K562 (cell line): Measurements from ENCODE around the gene IFFO2. TPM values are rescaled to one million over a fixed set of nuclear protein-coding genes. Genes with fewer than 3 reads are reported as not detected.

Experiments
- ATAC-seq: fragments of 200-7000 bp; cut with Tn5 transposase; 3 replicates; pipeline ENCODE4 v1.9.1; 2020; ENCODE audit warnings: moderate library complexity
- BruUV-seq: library from RNA; stranded (reverse); fragments of 400-500 nt; replicated peaks from 2 replicates; lab custom pipeline; 2021; lab: Mats Ljungman, UMichigan
- CTCF ChIA-PET: fragments of 300-600 bp; formaldehyde crosslinking; extraction: SDS; loops from one replicate; lab custom pipeline; 2021; ENCODE audit warnings: low intra/inter-chr PET ratio; lab: Yijun Ruan, JAX
- POLR2A ChIA-PET: fragments of 300-600, 350-650 bp; sonication (Branson Sonifier 250); formaldehyde crosslinking; extraction: SDS; loops from one replicate; lab custom pipeline; 2021; ENCODE audit warnings: antibody characterized with exemption, inconsistent platforms; lab: Yijun Ruan, JAX
- DNase-seq, 4 experiments: peaks; one replicate each; pipeline versions ENCODE4 v3.0.0 to v3.0.0-alpha.2; 2011 to 2018; ENCODE audit warnings: low spot score in 3 of 4, mixed read lengths in 3 of 4; ENCODE audit errors: extremely low read depth in 1 of 4
- FAIRE-seq: peaks from 2 replicates; lab custom pipeline; 2011; peaks lifted over from hg19 to GRCh38; lab: Jason Lieb, UNC
- H2AFZ ChIP-seq: 2 replicates; pipeline ENCODE4 v1.6.0; 2011; ENCODE audit warnings: low read depth, low read length, control low read depth, inconsistent platforms
- H3K27ac ChIP-seq: fragments of 200-600 bp; 3 replicates; pipeline ENCODE4 v1.8.0; 2011; ENCODE audit warnings: low read depth, mild to moderate bottlenecking, control low read depth, inconsistent platforms, low read length, moderate library complexity, mixed read lengths; ENCODE audit errors: extremely low read depth
- H3K27me3 ChIP-seq, 2 experiments: fragments of 300-600 bp in 1 of 2; 2 replicates in 1 of 2; 3 replicates in 1 of 2; pipeline versions ENCODE4 v1.6.0 to v1.8.0; 2011; ENCODE audit warnings: inconsistent platforms in 2 of 2, low read length in 2 of 2, mild to moderate bottlenecking in 1 of 2, mixed read lengths in 1 of 2, moderate library complexity in 1 of 2; ENCODE audit not compliant: control insufficient read depth in 2 of 2, insufficient read depth in 2 of 2
- H3K36me3 ChIP-seq: fragments of 300-600 bp; 3 replicates; pipeline ENCODE4 v1.8.0; 2011; ENCODE audit warnings: mild to moderate bottlenecking, low read length, inconsistent platforms; ENCODE audit not compliant: control insufficient read depth, insufficient read depth
- H3K4me1 ChIP-seq, 2 experiments: fragments of 200-600 bp in 1 of 2; replicated peaks in 1 of 2; 2 replicates in 1 of 2; 3 replicates in 1 of 2; pipeline versions ENCODE4 v1.5.1 to v1.8.0; 2011; ENCODE audit warnings: inconsistent platforms in 2 of 2, low read length in 2 of 2, mild to moderate bottlenecking in 1 of 2, mixed read lengths in 1 of 2, moderate library complexity in 1 of 2; ENCODE audit not compliant: control insufficient read depth in 2 of 2, insufficient read depth in 2 of 2
- H3K4me2 ChIP-seq: 2 replicates; pipeline ENCODE4 v1.6.1; 2011; ENCODE audit warnings: low read length, control low read depth, inconsistent platforms, mixed read lengths; ENCODE audit not compliant: insufficient read depth
- H3K4me3 ChIP-seq: fragments of 200-600 bp; sonication (generic), shearing (Covaris generic); 2 replicates; pipeline ENCODE4 v1.5.1; 2016; ENCODE audit warnings: control low read depth, inconsistent platforms
- H3K79me2 ChIP-seq: fragments of 200-600 bp; 3 replicates; pipeline ENCODE4 v1.8.0; 2011; ENCODE audit warnings: low read length, inconsistent platforms; ENCODE audit not compliant: control insufficient read depth, insufficient read depth
- H3K9ac ChIP-seq, 2 experiments: 2 replicates each; pipeline versions ENCODE4 v1.6.0 to v1.6.1; 2011; ENCODE audit warnings: low read depth in 2 of 2, low read length in 2 of 2, control low read depth in 1 of 2, inconsistent platforms in 1 of 2, mild to moderate bottlenecking in 1 of 2, mixed read lengths in 1 of 2; ENCODE audit not compliant: insufficient read depth in 1 of 2
- H3K9me1 ChIP-seq: one replicate; pipeline ENCODE4 v1.6.0; 2011; ENCODE audit warnings: inconsistent platforms, mild to moderate bottlenecking, low read length, moderate library complexity; ENCODE audit not compliant: control insufficient read depth, insufficient read depth
- H3K9me3 ChIP-seq: replicated peaks from 2 replicates; pipeline ENCODE4 v1.5.1; 2011; ENCODE audit warnings: low read depth, low read length, inconsistent platforms; ENCODE audit not compliant: control insufficient read depth, insufficient read depth
- H4K20me1 ChIP-seq: replicated peaks from 2 replicates; pipeline ENCODE4 v1.6.1; 2011; ENCODE audit warnings: low read length, inconsistent platforms, mixed read lengths; ENCODE audit not compliant: control insufficient read depth, insufficient read depth
- EGR1 ChIP-seq: fragments of 450-650 bp; conservative IDR thresholded peaks from 2 replicates; pipeline ENCODE4 v1.6.1; 2017; ENCODE audit warnings: mild to moderate bottlenecking
- ETV5 ChIP-seq: sonication (generic); formaldehyde crosslinking; IDR thresholded peaks from 2 replicates; pipeline ENCODE4 v1.4.0; 2020; ENCODE audit warnings: low read depth, mild to moderate bottlenecking, missing genetic modification reagents
- FOXK1 ChIP-seq: sonication (generic); formaldehyde crosslinking; IDR thresholded peaks from 2 replicates; pipeline ENCODE4 v1.8.0; 2022; ENCODE audit warnings: missing genetic modification reagents, mild to moderate bottlenecking, borderline replicate concordance
- GTF2E2 ChIP-seq: fragments of 200-800 bp; sonication (Bioruptor generic); IDR thresholded peaks from 2 replicates; pipeline ENCODE4 v1.6.1; 2016; ENCODE audit warnings: missing genetic modification characterization, missing compliant biosample characterization
- KAT2B ChIP-seq: IDR thresholded peaks from one replicate; pipeline ENCODE4 v1.6.1; 2012; ENCODE audit warnings: low read depth, mild to moderate bottlenecking, control low read depth, inconsistent platforms, low read length, moderate library complexity
- MTA1 ChIP-seq: fragments of 450-650 bp; IDR thresholded peaks from 2 replicates; pipeline ENCODE4 v1.6.1; 2017; ENCODE audit warnings: borderline replicate concordance
- SPI1 ChIP-seq: IDR thresholded peaks from 2 replicates; pipeline ENCODE4 v1.6.1; 2011; ENCODE audit warnings: low read depth, low read length, control low read depth, borderline replicate concordance
- TAF7 ChIP-seq: fragments of 450-650 bp; IDR thresholded peaks from 2 replicates; pipeline ENCODE4 v1.6.1; 2016; ENCODE audit warnings: missing genetic modification characterization, missing compliant biosample characterization
- ZNF583 ChIP-seq: fragments of 250-450 bp; sonication (Bioruptor Pico); IDR thresholded peaks from 2 replicates; pipeline ENCODE4 v1.4.0; 2020
- ZNF695 ChIP-seq: fragments of 450-650 bp; formaldehyde crosslinking; IDR thresholded peaks from 2 replicates; pipeline ENCODE4 v1.4.0; 2020; ENCODE audit warnings: mild to moderate bottlenecking, moderate library complexity
- WGBS: fragments of 100-300 bp; shearing (Covaris generic); methylation state at CpG from one replicate; pipeline ENCODE4 v1.1.6; 2016; ENCODE audit warnings: low coverage, mixed read lengths; ENCODE audit not compliant: insufficient coverage; ENCODE audit errors: missing lambda C conversion rate; 5-methylcytosine and 5-hydroxymethylcytosine counted together
- in situ Hi-C: fragments of 300-500 bp; cut with MboI; formaldehyde crosslinking; loops from 4 replicates; pipeline ENCODE4 v1.15.0; 2018; ENCODE audit warnings: inconsistent platforms, mixed read lengths
- intact Hi-C: fragments of 100-400 bp; cut with micrococcal nuclease; formaldehyde crosslinking; loops from 2 replicates; pipeline ENCODE4 v1.14.2; 2022
- polyA plus RNA-seq, 8 experiments: library from polyadenylated mRNA; depleted of rRNA in 4 of 8; stranded (reverse) in 5 of 8; unstranded in 3 of 8; fragments of >200 nt; fragmentation: Nextera tagmentation in 2 of 8; fragmentation: Illumina TruSeq in 1 of 8; extraction: Ambion mirVana in 2 of 8; extraction: Trizol in 1 of 8; gene quantifications; 2 replicates each; pipeline versions ENCODE4 v1.2.1 to v1.2.3, GENCODE V29; 2011 to 2014; ENCODE audit warnings: inconsistent platforms in 1 of 8, missing spikeins in 1 of 8
- total RNA-seq, 7 experiments: library from RNA; depleted of rRNA in 6 of 7; stranded (reverse); fragments of >200 nt in 6 of 7; fragmentation: Illumina TruSeq in 2 of 7; extraction: Trizol in 2 of 7; gene quantifications; 2 replicates each; pipeline versions ENCODE4 v1.2.1 to v1.2.3, GENCODE V29; 2011 to 2021; ENCODE audit warnings: low replicate concordance in 1 of 7
- TF ChIP-seq, protein P1 (sequence below): fragments of 450-650 bp; IDR thresholded peaks from 2 replicates; pipeline ENCODE4 v1.6.1; 2018; ENCODE audit not compliant: partially characterized antibody

The IFFO2 gene
- total and polyA plus RNA-seq, 9 of the 15 experiments (the other 6 are each of a cell fraction or from before 2014, with no cell fraction given), result 0.15 to 1.0 (median 0.44) TPM; not detected in 2

DNA sequence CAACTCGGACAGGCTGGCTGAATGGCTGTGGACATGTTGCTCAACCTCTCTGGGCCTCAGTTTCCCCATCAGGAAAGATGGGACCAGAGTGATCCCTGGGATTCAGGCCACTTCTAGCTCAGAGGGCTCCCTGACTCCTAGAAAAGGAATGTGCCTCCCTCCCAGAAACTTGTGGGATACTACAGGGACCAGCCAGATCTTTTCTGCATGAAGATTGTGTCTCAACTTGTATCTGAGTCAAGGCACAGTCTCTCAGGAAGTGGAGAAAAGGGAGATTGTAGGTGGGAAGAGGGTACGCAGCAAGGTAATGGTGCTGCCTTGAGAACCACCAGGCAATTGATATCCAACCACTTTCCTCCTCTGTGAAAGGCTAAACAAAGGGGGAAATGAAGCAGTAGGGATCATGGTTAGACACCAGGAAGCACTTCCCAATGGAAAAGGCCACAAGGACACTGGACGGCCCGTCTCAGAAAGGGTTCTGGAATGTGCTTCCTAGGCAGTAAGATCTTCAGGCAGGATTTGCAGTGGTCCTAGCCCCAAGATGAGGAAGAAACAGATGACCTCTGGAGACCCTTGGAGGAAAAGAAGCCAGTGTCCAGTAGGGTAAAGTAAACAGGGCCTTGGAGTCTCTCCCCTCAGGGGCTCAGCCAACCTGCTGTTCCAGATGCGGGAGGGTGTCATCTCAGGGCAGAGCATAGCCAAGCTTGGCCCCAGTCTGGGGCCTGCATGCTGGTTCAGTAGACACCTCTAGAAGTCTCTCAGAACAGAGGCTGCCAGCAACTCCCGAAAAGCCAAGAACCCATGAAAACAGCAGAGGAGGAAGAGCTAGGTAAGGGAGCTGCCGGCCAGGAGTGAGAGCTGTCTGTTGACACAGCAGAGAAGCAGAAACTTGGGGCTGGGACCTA lies 16.8 kb downstream of the IFFO2 start:
- no peak overlapping the region for H3K27ac ChIP-seq
- peaks cover 16 to 69% of the 10 kb centered on the region in 2 experiments; a peak in 4 of 5 replicates for H3K27me3 ChIP-seq
- H4K20me1 ChIP-seq, result no peaks in the 10 kb centered on the region; the same call in 1 of the 2 replicates
- WGBS, result 2% methylated on average over 7 of the region's 7 CpGs
- ChIA-PET CTCF (no interaction called here), POLR2A (interaction anchor here (0.5 to 1.9 kb wide), 5 partner anchors 11 to 655 kb away, joined by 3 to 4 read pairs (median 3); no protein-coding TSS in a partner anchor)
- H3K9me3 ChIP-seq, result no peaks in the 10 kb centered on the region
- H2AFZ ChIP-seq, result no peak overlapping the region
- no peaks in the 10 kb centered on the region for H3K36me3 ChIP-seq
- in situ Hi-C loops (no loop called here), intact Hi-C loops (no loop called here)
- ATAC-seq (no peak), FAIRE-seq (no peak), DNase-seq (no peak)
- H3K79me2 ChIP-seq, result no peaks in the 10 kb centered on the region
- BruUV-seq, result no TSS peak
- peaks cover 0 to 11% of the 10 kb centered on the region in 2 experiments; a peak in 1 of 5 replicates for H3K4me1 ChIP-seq
- H3K4me2 ChIP-seq, result no peak overlapping the region
- H3K9ac ChIP-seq, result no peak overlapping the region
- H3K4me3 ChIP-seq, result no peak overlapping the region
- no peaks in the 10 kb centered on the region for H3K9me1 ChIP-seq
- TF ChIP-seq GTF2E2 (tag) (no peak), TAF7 (tag) (no peak), ETV5 (CRISPR knock-in tag) (no peak), EGR1 (no peak), SPI1 (no peak), KAT2B (no peak), MTA1 (no peak), ZNF695 (CRISPR knock-in tag) (no peak), FOXK1 (CRISPR knock-in tag) (no peak), ZNF583 (CRISPR knock-in tag) (no peak)
- TF ChIP-seq, protein P1, sequence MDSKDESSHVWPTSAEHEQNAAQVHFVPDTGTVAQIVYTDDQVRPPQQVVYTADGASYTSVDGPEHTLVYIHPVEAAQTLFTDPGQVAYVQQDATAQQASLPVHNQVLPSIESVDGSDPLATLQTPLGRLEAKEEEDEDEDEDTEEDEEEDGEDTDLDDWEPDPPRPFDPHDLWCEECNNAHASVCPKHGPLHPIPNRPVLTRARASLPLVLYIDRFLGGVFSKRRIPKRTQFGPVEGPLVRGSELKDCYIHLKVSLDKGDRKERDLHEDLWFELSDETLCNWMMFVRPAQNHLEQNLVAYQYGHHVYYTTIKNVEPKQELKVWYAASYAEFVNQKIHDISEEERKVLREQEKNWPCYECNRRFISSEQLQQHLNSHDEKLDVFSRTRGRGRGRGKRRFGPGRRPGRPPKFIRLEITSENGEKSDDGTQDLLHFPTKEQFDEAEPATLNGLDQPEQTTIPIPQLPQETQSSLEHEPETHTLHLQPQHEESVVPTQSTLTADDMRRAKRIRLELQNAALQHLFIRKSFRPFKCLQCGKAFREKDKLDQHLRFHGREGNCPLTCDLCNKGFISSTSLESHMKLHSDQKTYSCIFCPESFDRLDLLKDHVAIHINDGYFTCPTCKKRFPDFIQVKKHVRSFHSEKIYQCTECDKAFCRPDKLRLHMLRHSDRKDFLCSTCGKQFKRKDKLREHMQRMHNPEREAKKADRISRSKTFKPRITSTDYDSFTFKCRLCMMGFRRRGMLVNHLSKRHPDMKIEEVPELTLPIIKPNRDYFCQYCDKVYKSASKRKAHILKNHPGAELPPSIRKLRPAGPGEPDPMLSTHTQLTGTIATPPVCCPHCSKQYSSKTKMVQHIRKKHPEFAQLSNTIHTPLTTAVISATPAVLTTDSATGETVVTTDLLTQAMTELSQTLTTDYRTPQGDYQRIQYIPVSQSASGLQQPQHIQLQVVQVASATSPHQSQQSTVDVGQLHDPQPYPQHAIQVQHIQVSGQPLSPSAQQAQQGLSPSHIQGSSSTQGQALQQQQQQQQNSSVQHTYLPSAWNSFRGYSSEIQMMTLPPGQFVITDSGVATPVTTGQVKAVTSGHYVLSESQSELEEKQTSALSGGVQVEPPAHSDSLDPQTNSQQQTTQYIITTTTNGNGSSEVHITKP, result no peak
